ENCODE data around the gene C2orf92. TPM values are rescaled to one million over a fixed set of nuclear protein-coding genes. Genes with fewer than 3 reads are reported as not detected.

C2orf92 gene
- total and polyA plus RNA-seq, 7 donors: 0.89 to 3.6 (median 1.9) TPM

DNA sequence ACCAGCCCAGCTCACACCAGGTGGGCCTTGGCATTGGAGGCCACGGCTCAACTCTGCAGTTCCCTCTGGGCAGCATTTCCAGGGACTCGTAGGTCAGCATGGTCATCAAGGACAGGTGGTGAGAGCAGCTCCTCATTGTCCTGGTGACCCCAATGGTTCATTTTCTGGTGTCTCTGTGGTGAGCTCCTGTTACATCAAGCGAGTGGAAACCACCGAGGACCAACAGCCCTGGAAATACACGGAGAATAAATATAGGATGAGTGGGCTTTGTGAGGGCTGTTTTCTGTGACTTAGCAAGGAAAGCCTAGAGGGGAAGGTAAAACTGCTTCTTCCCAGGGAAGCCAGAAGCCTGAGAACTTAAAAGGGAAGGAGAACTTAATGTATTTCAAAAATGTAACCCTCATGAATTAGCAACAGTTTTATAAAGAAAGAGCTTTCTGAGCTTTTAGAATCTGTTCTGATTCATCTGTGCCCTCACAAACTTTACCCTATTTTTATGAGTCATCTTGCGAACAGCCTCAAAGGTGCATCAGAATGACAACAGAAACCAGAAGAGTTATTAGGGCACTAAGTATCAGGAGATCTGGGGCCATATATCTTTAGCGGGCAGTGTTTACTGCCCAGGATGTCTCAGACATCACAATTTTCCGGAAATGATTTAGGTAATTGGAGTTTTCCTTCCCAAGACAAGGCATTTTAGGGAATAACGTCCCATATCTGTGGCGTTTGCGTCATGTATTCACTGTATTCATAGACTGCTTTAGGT, 18.7 kb downstream of the C2orf92 start:
- WGBS, 3 donors: 76 to 82% (median 79%) methylated on average over 11 of the region's 11 CpGs
- no peaks in the 10 kb centered on the region for H3K9me3 ChIP-seq
- intact Hi-C loops (cut with DNase I): no loop called here
- H3K36me3 ChIP-seq (ENCODE audit: insufficient read depth in 1 of 2, low read depth in 1 of 2): no peaks in the 10 kb centered on the region
- no peak overlapping the region for H3K4me3 ChIP-seq
- DNase-seq: no peak
- no peak for ATAC-seq
- no peak overlapping the region for H3K27ac ChIP-seq
- no peaks in the 10 kb centered on the region for H3K4me1 ChIP-seq
- TF ChIP-seq, protein P1, sequence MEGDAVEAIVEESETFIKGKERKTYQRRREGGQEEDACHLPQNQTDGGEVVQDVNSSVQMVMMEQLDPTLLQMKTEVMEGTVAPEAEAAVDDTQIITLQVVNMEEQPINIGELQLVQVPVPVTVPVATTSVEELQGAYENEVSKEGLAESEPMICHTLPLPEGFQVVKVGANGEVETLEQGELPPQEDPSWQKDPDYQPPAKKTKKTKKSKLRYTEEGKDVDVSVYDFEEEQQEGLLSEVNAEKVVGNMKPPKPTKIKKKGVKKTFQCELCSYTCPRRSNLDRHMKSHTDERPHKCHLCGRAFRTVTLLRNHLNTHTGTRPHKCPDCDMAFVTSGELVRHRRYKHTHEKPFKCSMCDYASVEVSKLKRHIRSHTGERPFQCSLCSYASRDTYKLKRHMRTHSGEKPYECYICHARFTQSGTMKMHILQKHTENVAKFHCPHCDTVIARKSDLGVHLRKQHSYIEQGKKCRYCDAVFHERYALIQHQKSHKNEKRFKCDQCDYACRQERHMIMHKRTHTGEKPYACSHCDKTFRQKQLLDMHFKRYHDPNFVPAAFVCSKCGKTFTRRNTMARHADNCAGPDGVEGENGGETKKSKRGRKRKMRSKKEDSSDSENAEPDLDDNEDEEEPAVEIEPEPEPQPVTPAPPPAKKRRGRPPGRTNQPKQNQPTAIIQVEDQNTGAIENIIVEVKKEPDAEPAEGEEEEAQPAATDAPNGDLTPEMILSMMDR (IDR thresholded peaks at IDR 0.05): no peak
- no peaks in the 10 kb centered on the region for H3K27me3 ChIP-seq (ENCODE audit: insufficient read depth in 3 of 3, low read length in 2 of 3)

DNA sequence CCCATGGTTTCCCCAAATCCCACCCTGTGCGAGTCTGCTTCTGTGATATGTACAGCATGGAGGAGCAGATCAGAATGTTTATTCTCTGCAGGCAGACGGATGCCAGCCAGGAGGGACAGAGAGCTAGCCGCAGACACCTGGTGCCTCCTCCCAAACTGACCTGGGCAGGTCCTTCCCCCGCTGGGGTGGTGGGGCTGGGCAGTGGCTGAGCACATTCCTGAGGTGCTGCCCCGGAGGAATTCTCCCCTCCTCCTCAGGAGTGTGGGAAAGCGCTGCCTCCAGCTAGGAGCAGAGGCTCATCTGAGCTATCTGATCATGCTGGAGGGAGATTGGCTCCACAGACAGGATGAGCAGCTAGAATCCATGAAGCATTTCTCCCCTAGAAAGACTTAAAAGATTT, 21.7 kb downstream of the C2orf92 start:
- intact Hi-C loops (cut with DNase I): loop anchor here in 1 of 2 donors (10.0 kb wide), 2 partner anchors 96 to 1626 kb away; no protein-coding TSS in a partner anchor
- Histone ChIP-seq H3K27me3 (ENCODE audit: insufficient read depth in 3 of 3, low read length in 2 of 3) (no peaks in the 10 kb centered on the region), H3K4me3 (no peak overlapping the region), H3K4me1 (no peaks in the 10 kb centered on the region), H3K27ac (no peak overlapping the region), H3K9me3 (no peaks in the 10 kb centered on the region), H3K36me3 (ENCODE audit: insufficient read depth in 1 of 2, low read depth in 1 of 2) (no peaks in the 10 kb centered on the region)
- TF ChIP-seq, protein P1 (IDR thresholded peaks at IDR 0.05): no peak
- DNase-seq: no peak
- WGBS, 3 donors: 66 to 69% (median 68%) methylated on average over 6 of the region's 6 CpGs
- no peak for ATAC-seq

DNA sequence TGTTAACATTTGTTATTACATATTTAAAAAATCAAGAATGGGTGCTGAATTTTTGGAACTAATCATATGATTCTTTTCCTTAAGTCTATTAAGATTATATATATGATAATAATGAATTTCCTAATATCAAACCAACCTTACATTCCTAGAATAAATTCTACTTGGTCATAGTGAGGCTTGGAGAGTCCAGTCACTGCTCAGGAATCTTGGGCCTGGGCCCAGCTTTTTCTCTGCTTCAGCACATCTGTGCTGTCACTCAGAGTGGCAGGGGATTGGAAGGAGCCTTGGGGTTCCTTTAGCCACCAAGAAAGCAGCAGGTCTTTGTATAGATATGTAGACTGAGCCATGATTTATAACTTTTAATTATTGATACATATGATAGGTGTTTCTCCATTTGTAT, 24.0 kb downstream of the C2orf92 start:
- Histone ChIP-seq H3K36me3 (ENCODE audit: insufficient read depth in 1 of 2, low read depth in 1 of 2) (no peaks in the 10 kb centered on the region), H3K27me3 (ENCODE audit: insufficient read depth in 3 of 3, low read length in 2 of 3) (no peaks in the 10 kb centered on the region), H3K27ac (no peak overlapping the region), H3K4me1 (no peaks in the 10 kb centered on the region), H3K9me3 (no peaks in the 10 kb centered on the region), H3K4me3 (no peak overlapping the region)
- intact Hi-C loops (cut with DNase I): loop anchor here in 1 of 2 donors (10.0 kb wide), 2 partner anchors 99 to 1629 kb away; no protein-coding TSS in a partner anchor
- no peak for DNase-seq
- TF ChIP-seq, protein P1 (IDR thresholded peaks at IDR 0.05): no peak
- ATAC-seq: peak; percentile 58 to 76 (median 64)

DNA sequence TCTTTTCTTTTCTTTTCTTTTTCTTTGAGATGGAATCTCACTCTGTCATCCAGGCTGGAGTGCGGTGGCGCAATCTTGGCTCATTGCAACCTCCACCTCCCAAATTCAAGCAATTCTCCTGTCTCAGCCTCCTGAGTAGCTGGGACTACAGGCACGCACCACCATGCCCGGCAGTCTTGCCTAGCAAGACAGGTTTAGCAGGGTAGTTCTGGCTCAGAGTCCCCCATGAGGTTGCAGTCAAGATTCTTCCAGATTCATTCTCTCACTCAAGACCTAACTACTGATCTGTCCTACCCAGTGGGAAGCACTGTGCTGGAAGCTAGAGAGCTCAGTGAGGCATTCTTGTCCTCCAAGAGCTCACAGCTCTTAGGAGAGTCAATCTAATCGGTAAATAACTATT, 26.2 kb downstream of the C2orf92 start:
- H3K36me3 ChIP-seq (ENCODE audit: insufficient read depth in 1 of 2, low read depth in 1 of 2): no peaks in the 10 kb centered on the region
- WGBS, 3 donors: 93 to 98% (median 95%) methylated on average over 5 of the region's 5 CpGs
- H3K9me3 ChIP-seq: no peaks in the 10 kb centered on the region
- no peaks in the 10 kb centered on the region for H3K27me3 ChIP-seq (ENCODE audit: insufficient read depth in 3 of 3, low read length in 2 of 3)
- H3K27ac ChIP-seq: no peak overlapping the region
- no peaks in the 10 kb centered on the region for H3K4me1 ChIP-seq
- H3K4me3 ChIP-seq: no peak overlapping the region
- TF ChIP-seq, protein P1 (IDR thresholded peaks at IDR 0.05): no peak
- DNase-seq: no peak
- intact Hi-C loops (cut with DNase I): loop anchor here (2.0 to 10.0 kb wide), 6 partner anchors 31 to 1631 kb away; partner anchors contain the start of genes ACTR1B (in 1 of the 2) and COX5B (in 1 of the 2)
- no peak for ATAC-seq

Measured in psoas muscle (tissue), 8 donors.